ENCODE measurements around the gene CNPPD1. TPM values are rescaled to one million over a fixed set of nuclear protein-coding genes. Genes with fewer than 3 reads are reported as not detected.

The CNPPD1 gene
- total RNA-seq, 1 donor from 2014 or later: 32.2 TPM

- Histone ChIP-seq H3K9me3 (no peaks in the 10 kb centered on the region), H3K27me3 (no peaks in the 10 kb centered on the region), H3K4me3 (no peak overlapping the region), H3K4me1 (no peaks in the 10 kb centered on the region), H3K27ac (no peak overlapping the region), H3K36me3 (peaks cover 4 to 39% of the 10 kb centered on the region in 2 donors)
- TF ChIP-seq POLR2A (IDR thresholded peaks at IDR 0.05) (no peak), POLR2AphosphoS5 (IDR thresholded peaks at IDR 0.05; ENCODE audit: insufficient read depth in 1 of 2, low read depth in 1 of 2) (no peak), CTCF (IDR thresholded peaks at IDR 0.05) (no peak)
- intact Hi-C loops (cut with DNase I): no loop called here
- no peak for DNase-seq (ENCODE audit: extremely low spot score in 2 of 2)
These were observed 36.0 kb downstream of the CNPPD1 start for GRCh38 chr2:219140722-219141121.

- Histone ChIP-seq H3K4me1 (no peaks in the 10 kb centered on the region), H3K27ac (no peak overlapping the region), H3K4me3 (no peak overlapping the region), H3K9me3 (no peaks in the 10 kb centered on the region), H3K36me3 (no peaks in the 10 kb centered on the region), H3K27me3 (no peaks in the 10 kb centered on the region)
- DNase-seq (ENCODE audit: extremely low spot score in 2 of 2): no peak
- TF ChIP-seq CTCF (IDR thresholded peaks at IDR 0.05) (no peak), POLR2A (IDR thresholded peaks at IDR 0.05) (no peak), POLR2AphosphoS5 (IDR thresholded peaks at IDR 0.05; ENCODE audit: insufficient read depth in 1 of 2, low read depth in 1 of 2) (no peak)
- intact Hi-C loops (cut with DNase I): no loop called here
These were observed 42.7 kb downstream of the CNPPD1 start for GRCh38 chr2:219133976-219134375.

GRCh38 chr2:219131744-219132143 is 45.0 kb downstream of the CNPPD1 start:
- no peak for TF ChIP-seq POLR2AphosphoS5 (IDR thresholded peaks at IDR 0.05; ENCODE audit: insufficient read depth in 1 of 2, low read depth in 1 of 2)
- no peak for TF ChIP-seq POLR2A (IDR thresholded peaks at IDR 0.05)
- no peak for TF ChIP-seq CTCF (IDR thresholded peaks at IDR 0.05)
- Histone ChIP-seq H3K27ac (no peak overlapping the region), H3K36me3 (no peaks in the 10 kb centered on the region), H3K27me3 (no peaks in the 10 kb centered on the region), H3K4me1 (no peaks in the 10 kb centered on the region), H3K4me3 (no peak overlapping the region), H3K9me3 (no peaks in the 10 kb centered on the region)
- intact Hi-C loops (cut with DNase I): no loop called here
- DNase-seq (ENCODE audit: extremely low spot score in 2 of 2): no peak

GRCh38 chr2:219131327-219131726 is 45.4 kb downstream of the CNPPD1 start:
- H3K4me3 ChIP-seq: no peak overlapping the region
- no peak for DNase-seq (ENCODE audit: extremely low spot score in 2 of 2)
- no peaks in the 10 kb centered on the region for H3K27me3 ChIP-seq
- H3K9me3 ChIP-seq: no peaks in the 10 kb centered on the region
- intact Hi-C loops (cut with DNase I): no loop called here
- no peak overlapping the region for H3K27ac ChIP-seq
- H3K4me1 ChIP-seq: no peaks in the 10 kb centered on the region
- no peak for TF ChIP-seq CTCF (IDR thresholded peaks at IDR 0.05)
- no peak for TF ChIP-seq POLR2AphosphoS5 (IDR thresholded peaks at IDR 0.05; ENCODE audit: insufficient read depth in 1 of 2, low read depth in 1 of 2)
- no peak for TF ChIP-seq POLR2A (IDR thresholded peaks at IDR 0.05)
- no peaks in the 10 kb centered on the region for H3K36me3 ChIP-seq

- Histone ChIP-seq H3K4me1 (peaks cover 7% of the 10 kb centered on the region), H3K27ac (no peak overlapping the region), H3K9me3 (no peaks in the 10 kb centered on the region), H3K27me3 (no peaks in the 10 kb centered on the region), H3K4me3 (no peak overlapping the region), H3K36me3 (no peaks in the 10 kb centered on the region)
- intact Hi-C loops (cut with DNase I): no loop called here
- TF ChIP-seq CTCF (IDR thresholded peaks at IDR 0.05) (no peak), POLR2AphosphoS5 (IDR thresholded peaks at IDR 0.05; ENCODE audit: insufficient read depth in 1 of 2, low read depth in 1 of 2) (no peak), POLR2A (IDR thresholded peaks at IDR 0.05) (no peak)
- DNase-seq (ENCODE audit: extremely low spot score in 2 of 2): no peak
These were observed 47.1 kb downstream of the CNPPD1 start for GRCh38 chr2:219129589-219129988.
